HG03039 (cell line): ENCODE results near the gene CKS1B.

Source experiments
- ATAC-seq: cut with Tn5 transposase; IDR thresholded peaks from one replicate; pipeline ENCODE4 v1.9.1; 2021; ENCODE audit warnings: mild to moderate bottlenecking, moderate library complexity; ENCODE audit not compliant: unreplicated experiment

CKS1B gene

DNA sequence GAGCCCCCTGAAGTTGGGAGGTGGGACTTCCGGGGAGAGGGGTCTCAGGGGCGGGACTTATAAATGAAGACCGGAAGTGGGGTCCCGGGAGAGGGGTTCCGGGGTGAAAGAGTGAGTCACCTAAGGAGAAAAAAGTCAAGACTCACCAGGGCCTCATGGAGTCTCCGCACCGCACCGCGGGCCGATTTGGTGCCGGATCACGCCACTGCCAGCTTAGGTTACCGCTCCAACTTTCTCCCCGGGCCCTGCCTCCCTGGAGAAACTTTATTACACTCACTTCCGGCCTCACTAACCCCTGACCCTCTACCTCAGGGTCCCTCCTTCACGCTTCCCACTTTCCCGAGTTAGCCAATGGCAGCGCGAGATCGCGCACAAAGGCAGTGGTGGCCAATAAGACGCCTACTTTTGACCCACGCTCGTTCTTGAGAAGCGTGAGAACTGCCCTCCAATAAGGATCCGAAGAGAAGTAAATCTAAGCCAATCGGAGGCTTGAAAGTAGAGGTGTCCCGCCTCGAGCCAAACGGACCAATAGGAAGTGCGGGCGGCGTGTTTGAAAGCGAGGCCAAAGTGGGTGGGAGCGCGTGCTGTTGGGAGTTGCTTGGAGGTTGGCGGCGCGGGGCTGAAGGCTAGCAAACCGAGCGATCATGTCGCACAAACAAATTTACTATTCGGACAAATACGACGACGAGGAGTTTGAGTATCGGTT lies at the start of gene CKS1B:
TSS of gene CKS1B (plus strand) at position 580 of the 706 bp plus-strand sequence. CDS start at position 645, 65 bp downstream.
- ATAC-seq = peak; percentile 68

DNA sequence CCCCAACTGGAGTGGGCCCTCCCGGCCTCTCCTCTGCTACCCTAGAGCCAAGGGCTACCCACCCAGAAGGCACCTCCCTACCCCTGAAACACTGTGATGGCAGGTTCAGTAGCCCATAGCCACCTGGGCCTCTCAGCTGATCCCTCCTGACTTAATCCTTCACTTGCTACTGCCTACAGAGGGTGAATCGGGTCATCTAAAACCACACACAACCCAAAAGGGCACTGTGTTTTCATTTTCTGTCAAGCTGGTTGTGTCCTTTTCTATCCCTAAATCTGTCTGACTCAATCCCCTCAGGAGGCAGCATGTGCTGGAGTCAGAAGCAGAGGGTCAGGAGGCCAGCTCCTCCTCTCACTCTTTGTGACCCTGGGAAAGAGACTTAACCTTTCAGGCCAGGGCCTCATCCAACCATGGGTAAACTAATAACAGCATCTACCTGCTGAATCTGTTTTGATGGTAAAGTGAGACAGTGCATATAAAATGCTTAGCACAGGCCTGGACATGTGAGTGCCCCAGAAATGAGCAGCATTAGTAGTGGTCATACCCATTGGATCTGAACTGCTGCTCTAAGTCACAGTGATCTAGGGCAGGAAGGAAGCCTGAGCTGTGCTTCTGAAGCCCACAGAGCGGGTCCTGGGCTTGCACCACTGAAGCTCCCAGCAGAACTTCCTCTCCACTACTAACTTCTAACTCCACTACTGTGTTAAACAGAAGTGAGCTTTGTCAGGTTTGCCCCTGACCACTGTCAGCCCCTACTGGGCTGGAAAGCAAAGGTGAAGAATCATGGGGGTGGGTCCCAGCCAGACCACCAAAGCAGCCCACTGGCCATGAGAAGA lies 48.9 kb upstream of the CKS1B start:
- ATAC-seq = no peak

DNA sequence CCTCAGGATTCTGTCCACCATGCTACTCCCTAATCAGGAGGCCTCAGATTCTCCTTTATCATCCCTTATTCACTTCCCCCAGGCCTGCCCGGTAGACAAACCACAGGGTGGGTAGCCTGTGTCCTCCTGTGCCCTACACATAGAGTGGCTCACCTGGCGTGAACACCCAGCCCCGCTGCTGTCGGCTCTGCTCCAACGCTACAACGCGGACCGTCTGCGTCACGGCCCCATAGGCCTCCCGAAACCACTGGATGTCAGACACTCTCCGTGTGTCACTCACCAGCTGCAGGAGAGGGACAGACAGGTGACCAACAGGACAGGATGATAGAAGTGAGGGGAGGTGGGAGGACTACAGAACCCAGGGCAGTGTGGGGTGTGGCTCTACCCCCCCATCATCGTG lies 48.3 kb upstream of the CKS1B start:
- ATAC-seq = no peak

DNA sequence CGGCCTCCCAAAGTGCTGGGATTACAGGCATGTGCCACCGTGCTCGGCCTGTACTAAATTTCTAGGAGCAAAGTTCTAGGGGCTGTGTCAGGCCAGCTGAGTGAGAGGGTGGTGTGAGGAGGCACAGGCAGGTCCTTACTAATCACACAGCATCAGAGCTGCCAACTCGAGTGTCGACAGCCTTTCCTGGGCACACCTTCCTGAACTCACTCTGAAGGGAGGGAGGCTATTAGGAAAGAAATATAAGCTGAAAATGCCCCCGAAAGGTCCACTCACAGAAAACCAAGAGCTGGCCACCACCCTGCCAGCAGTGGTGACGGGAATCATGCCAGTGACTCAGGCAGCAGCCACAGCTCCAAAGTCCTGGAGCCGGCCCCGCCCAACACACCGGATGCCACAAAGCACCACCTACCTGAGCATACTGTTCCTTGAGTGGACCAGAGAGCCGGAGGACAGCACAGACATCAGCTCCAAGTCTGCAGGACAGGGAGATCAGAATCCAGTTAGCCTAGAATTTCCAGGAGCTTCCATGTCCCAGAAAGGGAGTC lies 42.5 kb upstream of the CKS1B start:
- ATAC-seq = no peak

DNA sequence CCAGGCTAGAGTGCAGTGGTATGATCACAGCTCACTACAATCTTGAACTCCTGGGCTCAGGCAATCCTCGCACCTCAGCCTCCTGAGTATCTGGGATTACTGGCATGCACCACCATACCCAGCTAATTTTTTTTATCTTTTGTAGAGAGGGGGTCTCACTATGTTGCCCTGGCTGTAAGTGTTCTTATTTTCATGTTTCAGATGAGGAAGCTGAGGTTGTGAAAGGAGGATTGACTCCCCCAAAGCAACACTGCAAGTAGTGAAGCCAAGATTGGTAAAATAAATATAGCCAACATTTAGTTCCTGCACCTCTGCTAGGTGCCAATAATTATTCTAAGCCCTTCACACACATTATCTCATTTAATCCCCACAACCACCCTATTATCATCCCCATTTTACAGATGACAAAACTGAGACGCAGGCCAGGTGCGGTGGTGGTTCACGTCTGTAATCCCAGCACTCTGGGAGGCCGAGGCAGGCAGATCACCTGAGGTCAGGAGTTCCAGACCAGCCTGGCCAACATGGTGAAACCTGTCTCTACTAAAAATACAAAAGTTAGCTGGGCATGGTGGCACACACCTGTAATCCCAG lies 40.0 kb upstream of the CKS1B start:
- no peak for ATAC-seq

DNA sequence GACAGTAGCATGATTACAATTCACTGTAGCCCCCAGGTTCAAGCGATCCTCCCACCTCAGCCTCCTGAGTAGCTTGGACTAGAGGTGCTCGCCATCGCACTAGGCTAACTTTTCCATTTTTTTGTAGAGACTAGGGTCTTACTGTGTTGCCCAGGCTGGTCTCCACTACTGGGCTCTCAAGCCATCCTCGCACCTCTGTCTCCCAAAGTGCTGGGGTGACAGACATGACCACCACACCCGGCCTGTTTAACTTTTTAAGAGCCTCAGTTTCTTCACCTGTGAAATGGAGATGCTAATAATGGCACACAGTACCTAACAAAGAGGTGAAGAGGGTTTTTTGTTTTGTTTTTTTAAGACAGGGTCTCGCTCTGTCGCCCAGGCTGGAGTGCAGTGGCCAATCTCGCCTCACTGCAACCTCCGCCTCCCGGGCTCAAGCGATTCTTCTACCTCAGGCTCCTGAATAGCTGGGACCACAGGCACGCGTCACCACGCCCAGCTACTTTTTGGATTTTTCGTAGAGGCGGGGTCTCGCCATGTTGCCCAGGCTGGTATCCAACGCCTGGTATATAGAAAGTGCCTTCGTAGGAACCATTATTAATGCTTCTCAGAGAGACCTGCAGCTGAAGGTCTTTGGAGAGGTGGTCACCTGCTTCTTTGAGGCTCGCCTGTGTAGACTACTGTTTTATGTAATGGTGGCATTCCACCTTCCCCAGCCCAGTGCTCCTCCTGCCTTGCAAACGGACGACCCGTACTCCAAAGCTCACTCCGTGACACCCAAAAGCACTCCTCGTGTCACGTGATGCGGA lies 38.5 kb upstream of the CKS1B start:
- ATAC-seq = no peak

DNA sequence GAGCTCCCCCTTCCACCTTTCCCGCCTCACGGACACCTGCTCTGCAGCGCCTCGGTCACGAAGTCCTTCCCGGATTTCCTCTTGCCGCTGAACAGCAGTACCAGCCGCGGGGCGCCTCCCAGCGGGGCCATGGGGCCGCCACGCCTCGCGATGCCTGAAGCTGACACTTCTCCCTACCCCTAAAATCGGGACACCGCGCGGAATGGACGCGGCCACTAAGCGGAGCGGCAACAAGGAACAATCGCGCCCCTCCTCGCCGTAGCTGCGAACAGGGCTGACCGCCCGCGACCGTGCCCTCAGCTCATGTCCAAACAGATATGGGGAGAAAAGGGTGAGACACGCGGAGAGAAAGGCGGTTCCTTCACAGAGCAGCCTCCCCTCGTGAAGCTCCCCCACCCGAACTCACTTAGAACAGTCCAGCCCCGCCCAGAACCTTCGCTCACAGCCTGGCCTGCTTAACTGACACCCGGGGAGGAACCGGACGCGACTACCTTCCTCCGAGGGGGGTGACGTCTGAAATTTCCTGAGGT lies 37.9 kb upstream of the CKS1B start, which contains the start of gene PMVK:
TSS of gene PMVK (minus strand) at position 165 of the 530 bp plus-strand sequence. CDS start at position 131, 34 bp downstream.
- peak; percentile 77 for ATAC-seq

DNA sequence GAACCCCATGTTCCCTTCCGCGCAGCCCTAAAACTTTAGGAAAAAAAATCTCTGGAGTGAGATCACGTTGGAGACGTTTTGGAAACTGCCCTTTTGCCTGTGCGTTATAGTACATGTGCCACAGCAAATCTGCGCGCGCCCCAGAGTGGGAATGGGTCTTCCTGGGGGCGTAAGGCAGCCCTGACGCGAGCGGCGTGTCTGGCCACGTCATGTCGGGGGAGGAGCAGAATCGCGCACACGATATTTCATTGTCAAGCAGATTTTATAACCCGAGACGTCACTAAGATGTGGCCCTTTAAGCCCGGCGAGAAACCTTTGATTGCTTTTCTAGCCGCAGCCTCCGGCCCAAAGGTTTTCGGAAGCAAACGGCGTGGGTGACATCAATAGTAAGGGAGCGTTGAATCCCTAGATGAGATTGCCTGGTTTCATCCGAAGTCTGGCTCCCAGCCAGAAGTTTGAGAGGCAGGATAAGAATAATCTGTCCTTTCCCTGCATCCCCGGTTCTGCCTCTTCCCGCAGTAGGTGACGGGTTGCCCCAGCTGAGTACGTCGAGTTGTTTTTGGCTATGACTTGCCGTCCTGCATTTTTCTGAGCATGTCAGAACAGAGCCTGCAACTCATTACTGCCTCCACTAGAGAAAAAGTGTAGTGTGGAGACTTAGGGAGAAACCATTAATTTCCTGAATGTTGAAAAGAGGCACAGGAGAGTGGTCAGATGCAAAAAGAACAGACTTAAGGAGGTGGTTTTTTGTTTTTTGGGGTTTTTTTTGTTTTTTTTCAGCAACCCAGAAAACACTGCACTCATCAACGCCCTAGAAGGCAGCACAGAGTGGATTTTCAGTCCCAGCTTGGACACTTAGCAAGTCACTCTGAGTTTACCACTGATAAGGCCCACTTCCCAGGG lies 37.1 kb upstream of the CKS1B start:
- peak; percentile 49 for ATAC-seq

DNA sequence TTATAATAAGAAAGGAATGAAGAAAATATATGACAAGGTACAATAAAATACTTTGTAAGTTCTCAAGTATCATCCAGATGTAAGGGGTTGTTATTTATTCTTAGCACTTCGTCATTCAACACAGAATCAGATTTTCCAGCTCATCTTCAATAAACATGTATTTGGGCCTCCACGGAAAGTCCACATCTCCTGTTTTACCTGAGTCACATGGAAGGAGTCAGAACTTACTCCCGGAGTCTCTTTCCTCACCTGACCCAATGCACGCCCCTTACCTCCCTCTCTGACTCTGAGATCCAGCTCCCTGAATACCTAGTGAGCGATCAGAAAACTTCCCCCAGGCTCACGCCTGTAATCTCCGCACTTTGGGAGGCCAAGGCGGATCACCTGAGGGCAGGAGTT lies 36.5 kb upstream of the CKS1B start:
- ATAC-seq = no peak

DNA sequence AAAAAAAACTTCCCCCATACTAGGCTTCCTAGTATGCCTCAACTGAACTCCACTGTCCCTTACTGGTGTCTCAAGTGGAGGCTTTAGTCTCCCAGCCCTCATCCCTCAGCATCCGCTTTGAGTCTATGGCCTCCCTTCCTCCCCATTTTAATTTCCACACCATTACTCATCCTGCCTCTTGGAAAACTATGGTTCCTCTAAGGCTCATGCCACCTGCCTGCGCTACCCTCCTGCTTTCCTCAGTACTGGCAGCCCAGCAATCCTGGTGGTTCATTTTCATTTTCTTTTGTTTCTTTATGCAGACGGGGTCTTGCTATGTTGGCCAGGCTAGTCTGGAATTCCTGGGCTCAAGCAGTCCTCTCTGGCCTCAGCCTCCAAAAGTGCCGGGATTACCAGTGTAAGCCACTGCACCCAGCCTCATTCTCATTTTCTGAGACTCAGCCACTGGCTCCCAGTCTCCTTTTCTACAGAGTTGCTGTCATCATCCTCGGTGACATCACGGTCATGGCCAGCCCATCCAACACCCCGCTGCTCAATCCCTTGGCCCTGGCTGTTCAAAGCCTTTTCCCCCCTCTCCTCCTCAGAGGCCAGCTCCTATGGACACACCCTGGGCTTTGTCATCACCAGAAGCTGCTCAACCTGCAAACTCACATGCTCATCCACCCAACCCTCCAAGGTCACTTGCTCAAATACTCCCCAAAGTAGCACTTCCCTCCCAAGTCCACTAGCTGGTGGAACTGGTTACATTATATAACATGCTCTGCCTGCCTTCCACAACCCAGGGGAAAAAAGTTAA lies 35.7 kb upstream of the CKS1B start:
- no peak for ATAC-seq

DNA sequence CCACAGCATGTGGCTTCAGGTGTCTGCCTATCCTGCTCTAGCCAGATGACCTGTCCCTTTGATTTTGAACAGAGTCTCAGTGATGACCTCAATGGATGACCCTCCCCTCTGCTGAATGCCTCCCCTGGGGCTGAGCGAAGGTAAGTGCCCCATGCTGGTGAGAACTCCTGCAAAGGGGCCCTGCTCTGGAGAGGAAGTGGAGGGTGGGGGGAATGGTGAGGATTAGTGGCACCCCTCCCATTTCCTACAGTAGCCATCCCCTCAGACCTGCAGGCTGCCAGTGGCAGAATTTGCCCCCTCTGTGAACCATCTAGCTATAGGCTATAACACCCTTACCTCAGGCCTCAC lies 34.3 kb upstream of the CKS1B start:
- no peak for ATAC-seq

DNA sequence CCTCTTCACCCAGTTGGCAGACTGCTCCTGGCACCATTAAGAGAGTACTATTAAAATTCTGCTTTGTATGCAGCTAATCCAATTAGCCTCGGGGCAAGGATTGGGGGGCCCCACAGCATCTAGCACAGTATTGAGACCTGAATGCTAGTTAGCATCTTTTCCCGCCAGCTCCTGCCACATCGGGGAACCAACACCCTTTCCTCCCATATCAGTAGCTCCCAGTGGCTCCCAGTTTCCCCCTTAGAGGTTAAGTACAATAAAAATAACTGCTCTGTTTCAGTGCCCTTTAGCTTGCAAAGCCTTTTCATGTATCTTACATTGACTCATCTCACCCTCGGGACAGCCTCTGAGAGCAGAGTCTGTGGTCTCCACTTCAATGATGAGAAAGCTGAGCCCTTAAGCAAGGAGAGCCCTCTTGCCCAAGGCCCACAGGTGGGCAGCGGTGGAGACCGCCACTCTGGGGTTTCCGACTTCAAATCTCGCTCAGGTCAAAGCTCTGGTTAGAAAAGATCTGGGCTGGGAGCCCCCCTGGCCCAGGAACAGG lies 33.8 kb upstream of the CKS1B start:
- no peak for ATAC-seq

DNA sequence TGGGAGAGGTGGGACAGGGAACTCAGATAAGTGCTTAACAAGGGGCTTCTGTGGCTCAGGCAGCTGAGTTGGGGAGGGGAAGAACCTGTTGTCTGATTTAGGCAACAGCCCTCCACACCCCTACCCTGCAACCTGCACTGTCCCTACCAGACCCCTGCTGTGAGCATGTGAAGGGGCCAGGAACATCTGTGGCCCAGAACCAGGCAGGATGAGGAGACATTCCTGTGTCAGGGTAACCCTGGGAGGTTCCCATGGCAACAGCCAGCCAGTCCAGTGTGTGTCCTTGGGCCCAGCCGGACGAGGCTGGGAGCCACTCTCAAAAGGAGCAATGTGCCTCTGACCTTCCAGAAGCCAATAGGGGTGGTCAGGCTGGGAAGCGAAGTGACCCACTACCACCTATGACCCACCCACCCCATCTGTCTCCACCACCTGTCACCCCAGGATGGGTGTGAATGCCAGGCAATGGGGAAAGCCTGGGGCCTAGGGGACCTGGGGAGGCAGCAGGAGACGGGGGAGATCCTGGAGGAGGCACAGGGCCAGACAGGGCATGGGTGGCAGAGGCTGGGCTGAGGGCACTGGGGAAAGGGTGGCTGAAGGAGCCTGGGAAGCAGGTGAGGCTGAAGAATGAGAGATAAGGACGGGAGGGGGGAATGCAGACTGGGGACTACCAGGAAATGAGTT lies 33.0 kb upstream of the CKS1B start:
- no peak for ATAC-seq

DNA sequence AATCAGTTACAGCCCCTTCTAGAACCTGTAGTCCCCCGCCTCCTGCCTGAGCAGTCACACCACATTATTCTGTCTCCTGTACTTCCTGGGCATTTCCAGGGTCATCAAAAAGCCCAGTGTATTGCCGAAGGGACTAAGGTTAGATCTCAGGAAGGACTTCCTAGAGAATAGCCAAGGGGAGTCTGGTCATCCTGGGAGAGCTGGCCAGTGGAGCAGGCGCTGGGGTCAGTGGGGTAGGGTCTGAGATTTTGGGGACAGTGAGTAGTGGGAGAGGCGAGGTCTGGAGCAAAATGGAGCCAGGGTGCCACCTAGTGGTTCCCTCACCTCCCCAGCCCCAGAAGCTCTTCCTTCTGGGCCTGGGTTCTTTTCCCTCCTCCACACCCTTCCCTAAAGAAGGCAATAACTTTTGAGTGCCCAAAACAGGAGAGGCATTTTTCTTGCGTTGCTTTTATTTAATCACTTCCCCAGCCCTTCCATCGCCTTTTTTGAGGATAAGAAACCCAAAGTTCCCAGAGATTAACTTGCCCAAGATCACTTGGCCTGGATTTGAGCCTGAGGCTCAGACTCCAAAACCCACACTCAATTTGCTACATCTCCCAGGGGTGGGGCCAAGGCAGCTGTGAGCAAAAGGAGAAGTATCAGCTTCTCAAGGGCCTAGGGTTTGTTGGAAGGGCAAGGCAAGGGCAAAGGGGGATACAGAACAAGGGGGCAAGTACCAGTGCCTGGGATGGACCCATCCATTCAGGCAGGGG lies 30.7 kb upstream of the CKS1B start:
- no peak for ATAC-seq

DNA sequence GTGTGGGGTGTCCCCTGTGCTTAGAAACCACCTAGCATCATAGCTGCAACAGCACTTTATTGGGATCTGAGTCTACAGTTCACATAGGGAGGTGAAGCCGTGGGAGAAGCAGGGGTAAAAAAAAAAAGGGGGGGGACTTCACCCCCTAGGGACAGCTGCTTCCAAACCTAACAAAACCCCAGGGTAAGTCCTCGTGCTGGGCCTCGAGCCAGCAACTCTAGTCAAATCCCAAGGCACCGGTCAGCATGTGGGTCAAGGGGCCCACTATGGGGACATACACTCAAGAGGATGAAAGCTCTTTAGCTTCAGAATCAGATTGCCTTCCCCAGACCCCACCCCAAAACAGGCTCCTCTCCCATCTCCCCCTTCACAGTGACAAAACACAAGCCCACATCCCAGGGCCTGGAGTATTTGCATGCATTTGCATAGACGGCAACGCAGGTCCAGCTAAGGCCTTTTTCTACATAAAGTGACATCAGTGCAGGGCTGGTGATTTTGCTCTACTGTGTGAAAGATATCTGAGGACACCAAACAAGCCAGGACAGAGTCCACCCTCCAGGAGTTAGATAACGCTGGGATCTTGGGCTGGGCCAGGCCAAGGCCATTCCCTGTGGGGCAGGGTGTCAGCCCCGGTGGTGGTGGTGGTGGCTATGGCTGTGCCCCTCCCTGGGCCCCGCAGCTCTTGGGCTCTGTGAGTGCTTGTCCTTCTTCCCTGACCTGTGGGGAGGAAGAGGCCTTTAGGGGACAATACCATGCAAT lies 29.9 kb upstream of the CKS1B start:
- no peak for ATAC-seq

DNA sequence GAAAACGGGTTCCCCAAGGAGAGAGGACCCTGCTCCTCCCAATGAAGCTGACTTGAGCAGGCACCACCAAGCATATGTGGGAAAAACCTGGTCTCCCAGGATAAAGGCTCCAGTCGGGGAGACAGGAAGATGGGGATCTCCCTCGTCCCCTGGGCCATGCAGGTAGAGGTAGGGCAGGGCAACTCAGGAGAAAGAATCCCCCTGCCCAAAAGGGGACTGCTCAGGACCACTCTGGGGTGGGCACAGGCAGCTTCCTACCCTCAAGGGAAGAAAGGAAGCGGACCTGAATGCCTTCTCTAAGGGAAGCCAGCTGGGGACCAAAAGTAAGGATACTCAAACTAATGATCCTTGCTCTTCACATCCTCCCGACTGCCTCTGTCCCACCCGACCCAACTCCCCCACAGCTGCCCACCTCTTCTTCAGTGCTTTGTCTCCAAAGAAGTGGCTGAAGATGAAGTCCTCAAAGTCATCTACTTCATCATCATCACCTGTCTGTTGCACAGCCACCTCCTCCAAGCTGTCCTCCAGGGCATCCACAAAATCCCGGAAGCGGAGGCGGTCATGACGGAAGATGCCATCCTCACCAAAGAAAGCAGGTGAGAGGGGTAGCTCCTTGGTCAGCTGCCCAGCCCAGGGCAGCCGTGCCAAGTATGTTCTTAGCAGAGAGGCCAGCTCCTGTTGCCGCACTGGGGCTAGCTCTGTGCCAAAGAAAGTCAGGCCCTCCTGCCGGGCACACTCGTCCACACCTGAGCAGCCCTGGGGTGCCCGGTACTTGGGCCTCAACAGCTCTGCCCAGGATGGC lies 29.1 kb upstream of the CKS1B start:
- ATAC-seq = no peak
